ENCODE results near the gene EXOC7. TPM values are rescaled to one million over a fixed set of nuclear protein-coding genes. Genes with fewer than 3 reads are reported as not detected.
A peak's percentile ranks its signal among the peaks of the same experiment; 100 is the strongest.

EXOC7 gene
- polyA plus RNA-seq, 4 donors: 47.3 to 88.0 (median 49.7) TPM

DNA sequence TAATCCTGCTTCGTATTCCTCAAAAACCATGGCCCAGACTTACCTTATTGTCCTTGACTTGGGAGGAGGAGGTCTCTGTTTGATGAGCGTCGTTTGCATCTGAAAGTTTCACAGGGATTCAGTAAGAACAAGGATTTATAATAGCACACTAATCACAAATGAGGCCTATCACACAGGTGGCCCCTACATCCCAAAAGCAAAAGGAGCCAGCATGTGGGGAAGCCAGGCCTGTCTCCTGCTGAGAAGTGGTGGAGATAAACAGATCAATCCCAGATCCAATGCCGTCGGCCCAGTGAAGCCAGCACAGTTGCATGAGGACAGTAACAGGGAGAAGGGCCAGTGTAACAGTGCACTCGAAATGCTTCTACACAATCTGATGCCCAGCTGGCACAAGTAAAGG lies 63.2 kb downstream of the EXOC7 start:
- Histone ChIP-seq H3K27me3 (ENCODE audit: control insufficient read depth in 3 of 3, insufficient read depth in 3 of 3, low read length in 3 of 3) (no peaks in the 10 kb centered on the region), H3K4me1 (ENCODE audit: control insufficient read depth in 3 of 3, insufficient read depth in 2 of 3, low read depth in 1 of 3, low read length in 2 of 3) (peaks cover 0 to 9% (median 0%) of the 10 kb centered on the region in 3 donors), H3K27ac (ENCODE audit: low read depth in 1 of 3, low read length in 2 of 3) (no peak overlapping the region), H3K36me3 (ENCODE audit: control insufficient read depth in 3 of 3, insufficient read depth in 2 of 3, low read depth in 1 of 3, low read length in 3 of 3) (peaks cover 33 to 84% (median 42%) of the 10 kb centered on the region in 3 donors), H3K9me3 (ENCODE audit: control insufficient read depth in 2 of 2, insufficient read depth in 1 of 2, low read depth in 1 of 2, low read length in 1 of 2) (no peaks in the 10 kb centered on the region), H3K4me3 (ENCODE audit: low read depth in 1 of 3, low read length in 3 of 3) (no peak overlapping the region)
- 80 to 83% (median 83%) methylated on average over 6 of the region's 6 CpGs for WGBS, 3 donors
- no peak for FAIRE-seq
- no peak for DNase-seq

- H3K9me3 ChIP-seq (ENCODE audit: control insufficient read depth in 2 of 2, insufficient read depth in 1 of 2, low read depth in 1 of 2, low read length in 1 of 2): no peaks in the 10 kb centered on the region
- H3K27me3 ChIP-seq (ENCODE audit: control insufficient read depth in 3 of 3, insufficient read depth in 3 of 3, low read length in 3 of 3): no peaks in the 10 kb centered on the region
- H3K4me1 ChIP-seq (ENCODE audit: control insufficient read depth in 3 of 3, insufficient read depth in 2 of 3, low read depth in 1 of 3, low read length in 2 of 3): peaks cover 0 to 9% (median 0%) of the 10 kb centered on the region in 3 donors
- no peak overlapping the region for H3K27ac ChIP-seq (ENCODE audit: low read depth in 1 of 3, low read length in 2 of 3)
- 79 to 85% (median 84%) methylated on average over 6 of the region's 6 CpGs for WGBS, 3 donors
- peaks cover 26 to 73% (median 41%) of the 10 kb centered on the region in 3 donors for H3K36me3 ChIP-seq (ENCODE audit: control insufficient read depth in 3 of 3, insufficient read depth in 2 of 3, low read depth in 1 of 3, low read length in 3 of 3)
- DNase-seq (no peak), FAIRE-seq (no peak)
- H3K4me3 ChIP-seq (ENCODE audit: low read depth in 1 of 3, low read length in 3 of 3): no peak overlapping the region
Observed at GRCh38 chr17:76039121-76039520, 64.5 kb downstream of the EXOC7 start.

- FAIRE-seq (no peak), DNase-seq (no peak)
- H3K4me3 ChIP-seq (ENCODE audit: low read depth in 1 of 3, low read length in 3 of 3): no peak overlapping the region
- peaks cover 21 to 62% (median 36%) of the 10 kb centered on the region in 3 donors for H3K36me3 ChIP-seq (ENCODE audit: control insufficient read depth in 3 of 3, insufficient read depth in 2 of 3, low read depth in 1 of 3, low read length in 3 of 3)
- H3K4me1 ChIP-seq (ENCODE audit: control insufficient read depth in 3 of 3, insufficient read depth in 2 of 3, low read depth in 1 of 3, low read length in 2 of 3): peaks cover 0 to 10% (median 0%) of the 10 kb centered on the region in 3 donors
- no peaks in the 10 kb centered on the region for H3K27me3 ChIP-seq (ENCODE audit: control insufficient read depth in 3 of 3, insufficient read depth in 3 of 3, low read length in 3 of 3)
- peaks cover 0 to 1% of the 10 kb centered on the region in 2 donors for H3K9me3 ChIP-seq (ENCODE audit: control insufficient read depth in 2 of 2, insufficient read depth in 1 of 2, low read depth in 1 of 2, low read length in 1 of 2)
- H3K27ac ChIP-seq (ENCODE audit: low read depth in 1 of 3, low read length in 2 of 3): no peak overlapping the region
- WGBS, 3 donors: 63 to 74% (median 68%) methylated on average over 3 of the region's 3 CpGs
Observed at GRCh38 chr17:76038050-76038449, 65.5 kb downstream of the EXOC7 start.

DNA sequence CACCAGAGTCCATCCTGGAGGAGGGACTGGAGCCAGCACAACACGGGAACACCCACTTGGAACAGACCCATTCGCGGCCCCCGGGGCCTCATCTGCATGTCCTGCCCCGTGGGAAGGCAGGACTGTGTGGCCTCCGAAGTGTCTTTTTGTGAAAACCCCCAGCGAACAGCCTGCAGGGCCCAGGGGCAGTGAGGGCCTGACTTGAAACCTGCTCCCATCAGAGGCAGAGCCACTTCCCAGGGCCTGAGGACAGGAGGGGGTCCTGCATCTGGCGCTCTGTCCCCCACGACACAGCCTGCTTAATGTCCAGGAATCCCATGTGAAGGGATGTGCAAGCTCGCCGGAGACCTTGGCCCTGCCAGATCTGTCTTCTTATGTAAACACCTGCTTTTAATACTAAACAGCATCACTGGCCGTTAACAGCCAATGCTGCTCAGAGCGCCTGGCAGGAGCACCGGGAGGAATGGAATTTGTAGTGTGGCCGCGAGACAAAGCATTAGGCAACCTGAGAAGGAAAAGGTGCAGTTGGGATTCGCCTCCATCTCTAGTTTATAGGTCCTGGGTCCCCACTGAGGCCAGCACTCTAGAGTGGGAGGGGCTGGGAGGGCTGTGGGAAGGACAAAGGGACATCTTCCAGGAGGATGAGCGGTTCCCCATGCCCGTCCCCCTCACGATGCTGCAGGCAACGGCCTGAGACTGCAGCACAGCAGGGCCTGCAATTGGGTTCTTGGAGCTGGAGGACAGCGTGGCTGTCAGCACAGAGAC lies 66.9 kb downstream of the EXOC7 start:
- peaks cover 0 to 23% (median 0%) of the 10 kb centered on the region in 3 donors for H3K4me1 ChIP-seq (ENCODE audit: control insufficient read depth in 3 of 3, insufficient read depth in 2 of 3, low read depth in 1 of 3, low read length in 2 of 3)
- no peak for FAIRE-seq
- WGBS, 3 donors: 59 to 73% (median 73%) methylated on average over 22 of the region's 22 CpGs
- peaks cover 0 to 5% of the 10 kb centered on the region in 2 donors for H3K9me3 ChIP-seq (ENCODE audit: control insufficient read depth in 2 of 2, insufficient read depth in 1 of 2, low read depth in 1 of 2, low read length in 1 of 2)
- no peak overlapping the region for H3K27ac ChIP-seq (ENCODE audit: low read depth in 1 of 3, low read length in 2 of 3)
- H3K36me3 ChIP-seq (ENCODE audit: control insufficient read depth in 3 of 3, insufficient read depth in 2 of 3, low read depth in 1 of 3, low read length in 3 of 3): peaks cover 14 to 49% (median 28%) of the 10 kb centered on the region in 3 donors
- H3K27me3 ChIP-seq (ENCODE audit: control insufficient read depth in 3 of 3, insufficient read depth in 3 of 3, low read length in 3 of 3): no peaks in the 10 kb centered on the region
- no peak overlapping the region for H3K4me3 ChIP-seq (ENCODE audit: low read depth in 1 of 3, low read length in 3 of 3)
- DNase-seq: peak in 1 of 2 donors; percentile 27

- Histone ChIP-seq H3K4me3 (ENCODE audit: low read depth in 1 of 3, low read length in 3 of 3) (no peak overlapping the region), H3K4me1 (ENCODE audit: control insufficient read depth in 3 of 3, insufficient read depth in 2 of 3, low read depth in 1 of 3, low read length in 2 of 3) (peaks cover 0 to 32% (median 0%) of the 10 kb centered on the region in 3 donors), H3K36me3 (ENCODE audit: control insufficient read depth in 3 of 3, insufficient read depth in 2 of 3, low read depth in 1 of 3, low read length in 3 of 3) (peaks cover 4 to 31% (median 11%) of the 10 kb centered on the region in 3 donors), H3K27me3 (ENCODE audit: control insufficient read depth in 3 of 3, insufficient read depth in 3 of 3, low read length in 3 of 3) (no peaks in the 10 kb centered on the region), H3K9me3 (ENCODE audit: control insufficient read depth in 2 of 2, insufficient read depth in 1 of 2, low read depth in 1 of 2, low read length in 1 of 2) (peaks cover 0 to 5% of the 10 kb centered on the region in 2 donors), H3K27ac (ENCODE audit: low read depth in 1 of 3, low read length in 2 of 3) (no peak overlapping the region)
- no peak for FAIRE-seq
- DNase-seq: no peak
- 83 to 94% (median 92%) methylated on average over 13 of the region's 13 CpGs for WGBS, 3 donors
Observed at GRCh38 chr17:76034428-76035350, 68.9 kb downstream of the EXOC7 start.

DNA sequence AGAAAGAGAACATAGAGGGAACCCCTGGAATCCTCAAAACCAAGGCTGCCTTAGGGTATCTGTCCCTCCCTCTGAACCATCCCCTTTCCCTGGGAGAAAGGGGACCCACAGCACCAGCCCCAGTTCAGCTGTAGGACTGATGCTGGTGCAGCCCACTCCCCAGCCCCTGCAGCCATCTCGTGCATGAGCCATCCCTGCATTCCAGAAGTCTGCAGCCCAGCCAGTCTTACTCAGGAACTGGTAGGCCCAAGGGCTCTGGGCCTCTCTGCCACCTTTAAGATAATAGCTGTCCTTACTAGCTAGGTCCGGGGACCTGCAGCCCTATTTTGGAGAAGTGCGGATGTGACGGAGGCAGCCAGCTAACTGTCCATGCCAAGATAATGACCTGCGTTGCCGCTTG lies 70.4 kb downstream of the EXOC7 start:
- Histone ChIP-seq H3K36me3 (ENCODE audit: control insufficient read depth in 3 of 3, insufficient read depth in 2 of 3, low read depth in 1 of 3, low read length in 3 of 3) (peaks cover 0 to 17% (median 0%) of the 10 kb centered on the region in 3 donors), H3K4me1 (ENCODE audit: control insufficient read depth in 3 of 3, insufficient read depth in 2 of 3, low read depth in 1 of 3, low read length in 2 of 3) (peaks cover 0 to 43% (median 0%) of the 10 kb centered on the region in 3 donors), H3K27ac (ENCODE audit: low read depth in 1 of 3, low read length in 2 of 3) (peak overlapping the region in 1 of 3 donors; percentile 86), H3K4me3 (ENCODE audit: low read depth in 1 of 3, low read length in 3 of 3) (no peak overlapping the region), H3K27me3 (ENCODE audit: control insufficient read depth in 3 of 3, insufficient read depth in 3 of 3, low read length in 3 of 3) (no peaks in the 10 kb centered on the region), H3K9me3 (ENCODE audit: control insufficient read depth in 2 of 2, insufficient read depth in 1 of 2, low read depth in 1 of 2, low read length in 1 of 2) (peaks cover 0 to 5% of the 10 kb centered on the region in 2 donors)
- FAIRE-seq: no peak
- WGBS, 3 donors: 96 to 100% (median 98%) methylated on average over 6 of the region's 6 CpGs
- DNase-seq: no peak

GRCh38 chr17:76032780-76033108 lies 70.8 kb downstream of the EXOC7 start:
- Histone ChIP-seq H3K27me3 (ENCODE audit: control insufficient read depth in 3 of 3, insufficient read depth in 3 of 3, low read length in 3 of 3) (no peaks in the 10 kb centered on the region), H3K4me1 (ENCODE audit: control insufficient read depth in 3 of 3, insufficient read depth in 2 of 3, low read depth in 1 of 3, low read length in 2 of 3) (peaks cover 0 to 46% (median 0%) of the 10 kb centered on the region in 3 donors), H3K9me3 (ENCODE audit: control insufficient read depth in 2 of 2, insufficient read depth in 1 of 2, low read depth in 1 of 2, low read length in 1 of 2) (peaks cover 0 to 5% of the 10 kb centered on the region in 2 donors), H3K4me3 (ENCODE audit: low read depth in 1 of 3, low read length in 3 of 3) (no peak overlapping the region), H3K36me3 (ENCODE audit: control insufficient read depth in 3 of 3, insufficient read depth in 2 of 3, low read depth in 1 of 3, low read length in 3 of 3) (peaks cover 0 to 14% (median 0%) of the 10 kb centered on the region in 3 donors), H3K27ac (ENCODE audit: low read depth in 1 of 3, low read length in 2 of 3) (peak overlapping the region in 1 of 3 donors; percentile 86)
- DNase-seq (no peak), FAIRE-seq (no peak)
- 75 to 80% (median 78%) methylated on average over 5 of the region's 5 CpGs for WGBS, 3 donors

DNA sequence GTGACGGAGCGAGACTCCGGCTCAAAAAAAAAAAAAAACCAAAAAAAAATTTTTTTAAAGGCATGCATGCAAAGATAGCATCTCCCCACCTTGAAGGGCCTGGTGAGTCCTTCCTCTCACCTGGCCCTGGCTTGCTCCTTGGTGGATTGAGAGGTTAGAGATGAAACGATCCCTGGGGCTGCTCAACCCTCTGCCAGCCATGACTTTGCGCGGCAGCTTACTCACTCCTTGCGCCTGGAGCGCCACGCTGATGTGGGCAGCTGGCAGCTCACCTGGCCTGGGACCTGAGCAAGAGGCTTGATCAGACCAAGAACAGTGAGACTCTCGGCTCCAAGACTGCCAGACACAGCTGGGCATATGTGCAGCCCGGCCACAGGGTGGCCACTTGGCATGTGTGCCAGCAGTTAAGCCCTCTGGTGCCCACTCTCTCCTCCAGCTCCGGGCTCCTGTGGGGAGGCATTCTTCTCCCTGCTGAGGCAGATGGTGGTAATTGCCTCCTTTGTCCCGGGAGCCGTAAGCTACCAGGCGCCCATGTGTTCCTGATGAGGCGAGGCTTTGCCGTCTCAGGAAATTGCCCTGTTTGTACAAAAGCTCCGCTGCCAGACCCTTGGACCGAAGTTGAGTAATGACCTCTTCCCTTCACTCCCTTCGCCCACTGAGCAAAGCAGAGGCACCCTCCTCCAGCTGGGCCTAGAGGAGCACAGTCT lies 71.4 kb downstream of the EXOC7 start:
- 52 to 69% (median 65%) methylated on average over 20 of the region's 20 CpGs for WGBS, 3 donors
- H3K27me3 ChIP-seq (ENCODE audit: control insufficient read depth in 3 of 3, insufficient read depth in 3 of 3, low read length in 3 of 3): no peaks in the 10 kb centered on the region
- H3K4me3 ChIP-seq (ENCODE audit: low read depth in 1 of 3, low read length in 3 of 3): no peak overlapping the region
- peak overlapping the region in 1 of 3 donors; percentile 86 for H3K27ac ChIP-seq (ENCODE audit: low read depth in 1 of 3, low read length in 2 of 3)
- H3K9me3 ChIP-seq (ENCODE audit: control insufficient read depth in 2 of 2, insufficient read depth in 1 of 2, low read depth in 1 of 2, low read length in 1 of 2): peaks cover 0 to 5% of the 10 kb centered on the region in 2 donors
- H3K36me3 ChIP-seq (ENCODE audit: control insufficient read depth in 3 of 3, insufficient read depth in 2 of 3, low read depth in 1 of 3, low read length in 3 of 3): peaks cover 0 to 10% (median 0%) of the 10 kb centered on the region in 3 donors
- FAIRE-seq: no peak
- peak; percentile 37 to 88 for DNase-seq
- peaks cover 0 to 51% (median 0%) of the 10 kb centered on the region in 3 donors for H3K4me1 ChIP-seq (ENCODE audit: control insufficient read depth in 3 of 3, insufficient read depth in 2 of 3, low read depth in 1 of 3, low read length in 2 of 3)

All from small intestine (tissue), 7 donors.